Measurements from ENCODE around the gene COL10A1.

DNA sequence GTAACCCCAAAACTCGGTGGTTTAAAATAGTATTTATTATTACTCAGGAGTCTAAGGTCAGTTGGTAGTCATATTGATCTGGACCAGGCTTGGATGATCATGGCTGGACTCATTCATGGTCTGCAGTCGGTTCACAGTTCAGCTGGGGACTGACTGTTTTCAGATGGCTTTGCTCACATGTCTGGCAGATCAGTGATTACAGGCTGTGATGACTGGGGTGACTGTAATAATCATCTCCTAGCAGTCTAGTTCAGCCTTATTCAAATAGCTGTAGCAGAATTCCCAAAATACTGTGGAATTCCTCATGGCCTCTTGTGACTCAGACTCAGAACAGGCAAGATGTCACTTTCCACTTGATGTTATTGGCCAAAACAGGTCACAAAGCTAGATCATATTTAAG lies 41.6 kb downstream of the COL10A1 start:
- TF ChIP-seq, protein P1, sequence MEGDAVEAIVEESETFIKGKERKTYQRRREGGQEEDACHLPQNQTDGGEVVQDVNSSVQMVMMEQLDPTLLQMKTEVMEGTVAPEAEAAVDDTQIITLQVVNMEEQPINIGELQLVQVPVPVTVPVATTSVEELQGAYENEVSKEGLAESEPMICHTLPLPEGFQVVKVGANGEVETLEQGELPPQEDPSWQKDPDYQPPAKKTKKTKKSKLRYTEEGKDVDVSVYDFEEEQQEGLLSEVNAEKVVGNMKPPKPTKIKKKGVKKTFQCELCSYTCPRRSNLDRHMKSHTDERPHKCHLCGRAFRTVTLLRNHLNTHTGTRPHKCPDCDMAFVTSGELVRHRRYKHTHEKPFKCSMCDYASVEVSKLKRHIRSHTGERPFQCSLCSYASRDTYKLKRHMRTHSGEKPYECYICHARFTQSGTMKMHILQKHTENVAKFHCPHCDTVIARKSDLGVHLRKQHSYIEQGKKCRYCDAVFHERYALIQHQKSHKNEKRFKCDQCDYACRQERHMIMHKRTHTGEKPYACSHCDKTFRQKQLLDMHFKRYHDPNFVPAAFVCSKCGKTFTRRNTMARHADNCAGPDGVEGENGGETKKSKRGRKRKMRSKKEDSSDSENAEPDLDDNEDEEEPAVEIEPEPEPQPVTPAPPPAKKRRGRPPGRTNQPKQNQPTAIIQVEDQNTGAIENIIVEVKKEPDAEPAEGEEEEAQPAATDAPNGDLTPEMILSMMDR (IDR thresholded peaks at IDR 0.05) = no peak
- no peak for TF ChIP-seq POLR2AphosphoS5 (IDR thresholded peaks at IDR 0.05)

All from breast epithelium (tissue), 3 donors.